Activated naive CD4-positive, alpha-beta T cell treated with anti-CD3 and anti-CD28 coated beads for 36 hours (primary cell): Measurements from ENCODE around the gene MOV10L1. TPM values are rescaled to one million over a fixed set of nuclear protein-coding genes. Genes with fewer than 3 reads are reported as not detected.

Experiments used
- CTCF ChIA-PET: fragments of 350-600 bp; sonication (Branson Sonifier 250); formaldehyde crosslinking; loops from one replicate; lab custom pipeline; 2021; ENCODE audit warnings: antibody characterized with exemption; lab: Charles Lee
- DNase-seq: peaks from one replicate; pipeline ENCODE4 v3.0.0-alpha.2; 2020
- H3K27ac Mint-ChIP-seq: one replicate; pipeline ENCODE4 v1.8.0; 2021; ENCODE audit warnings: mild to moderate bottlenecking, mixed read lengths
- H3K27me3 Mint-ChIP-seq: one replicate; pipeline ENCODE4 v1.8.0; 2021; ENCODE audit warnings: low read depth, mixed read lengths
- H3K36me3 Mint-ChIP-seq: one replicate; pipeline ENCODE4 v1.8.0; 2021; ENCODE audit warnings: low read depth, mixed read lengths
- H3K4me1 Mint-ChIP-seq: one replicate; pipeline ENCODE4 v1.8.0; 2021; ENCODE audit warnings: low read depth, mixed read lengths
- H3K4me3 Mint-ChIP-seq: one replicate; pipeline ENCODE4 v1.8.0; 2021; ENCODE audit warnings: mild to moderate bottlenecking, moderate library complexity, mixed read lengths
- H3K9me3 Mint-ChIP-seq: one replicate; pipeline ENCODE4 v1.8.0; 2021; ENCODE audit warnings: mixed read lengths
- intact Hi-C: fragments of 100-400 bp; cut with micrococcal nuclease; formaldehyde crosslinking; loops from one replicate; pipeline ENCODE4 v1.15.1; 2023
- total RNA-seq, 2 experiments: library from RNA; stranded (reverse); gene quantifications; one replicate each; pipeline ENCODE4 v1.2.3, GENCODE V29; 2021

The MOV10L1 gene
- total RNA-seq, 2 experiments from 2014 or later = not detected

DNA sequence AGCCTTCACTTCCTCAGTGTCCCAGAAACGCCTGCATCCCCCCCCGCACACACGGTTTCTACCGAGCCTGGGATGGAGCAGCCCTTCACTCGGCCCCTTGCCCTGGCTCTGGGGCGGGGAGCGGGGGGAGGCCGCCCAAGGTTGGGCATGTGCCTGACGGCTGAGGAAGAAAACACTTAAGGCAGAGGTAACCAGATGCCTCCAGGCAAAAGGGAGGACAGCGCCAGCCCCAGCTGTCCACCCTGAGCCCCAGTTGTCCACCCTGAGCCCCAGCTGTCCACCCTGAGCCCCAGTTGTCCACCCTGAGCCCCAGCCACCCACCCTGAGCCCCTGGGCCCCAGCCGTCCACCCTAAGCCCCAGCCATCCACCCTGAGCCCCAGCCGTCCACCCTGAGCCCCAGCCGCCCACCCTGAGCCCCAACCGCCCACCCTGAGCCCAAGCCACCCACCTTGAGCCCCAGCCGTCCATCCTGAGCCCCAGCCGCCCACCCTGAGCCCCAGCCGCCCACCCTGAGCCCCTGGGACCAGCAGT lies 27.9 kb upstream of the MOV10L1 start:
- no peak for DNase-seq
- intact Hi-C loops = no loop called here
- no peak overlapping the region for H3K27ac Mint-ChIP-seq
- H3K4me3 Mint-ChIP-seq = no peak overlapping the region
- H3K9me3 Mint-ChIP-seq = no peaks in the 10 kb centered on the region
- peaks cover 18% of the 10 kb centered on the region for H3K27me3 Mint-ChIP-seq
- H3K4me1 Mint-ChIP-seq = peaks cover 2% of the 10 kb centered on the region
- H3K36me3 Mint-ChIP-seq = no peaks in the 10 kb centered on the region
- CTCF ChIA-PET = no interaction called here

GRCh38 chr22:50062509-50063135 lies 27.2 kb upstream of the MOV10L1 start:
- CTCF ChIA-PET = no interaction called here
- Mint-ChIP-seq H3K4me3 (no peak overlapping the region), H3K9me3 (no peaks in the 10 kb centered on the region), H3K4me1 (peaks cover 1% of the 10 kb centered on the region), H3K27ac (no peak overlapping the region), H3K36me3 (no peaks in the 10 kb centered on the region), H3K27me3 (peaks cover 18% of the 10 kb centered on the region)
- intact Hi-C loops = no loop called here
- DNase-seq = no peak

GRCh38 chr22:50063589-50064393 lies 26.0 kb upstream of the MOV10L1 start:
- Mint-ChIP-seq H3K27me3 (peaks cover 15% of the 10 kb centered on the region), H3K4me1 (no peaks in the 10 kb centered on the region), H3K36me3 (no peaks in the 10 kb centered on the region), H3K9me3 (no peaks in the 10 kb centered on the region), H3K27ac (no peak overlapping the region), H3K4me3 (no peak overlapping the region)
- no peak for DNase-seq
- CTCF ChIA-PET = no interaction called here
- intact Hi-C loops = no loop called here

- CTCF ChIA-PET = interaction anchor here (0.8 kb wide), 1 partner anchor 130 kb away, joined by 3 read pairs; no protein-coding TSS in a partner anchor
- no peaks in the 10 kb centered on the region for H3K9me3 Mint-ChIP-seq
- intact Hi-C loops = no loop called here
- H3K4me3 Mint-ChIP-seq = no peak overlapping the region
- DNase-seq = no peak
- peaks cover 10% of the 10 kb centered on the region for H3K27me3 Mint-ChIP-seq
- H3K36me3 Mint-ChIP-seq = no peaks in the 10 kb centered on the region
- no peak overlapping the region for H3K27ac Mint-ChIP-seq
- no peaks in the 10 kb centered on the region for H3K4me1 Mint-ChIP-seq
Measured at GRCh38 chr22:50064453-50064852, 25.4 kb upstream of the MOV10L1 start.

DNA sequence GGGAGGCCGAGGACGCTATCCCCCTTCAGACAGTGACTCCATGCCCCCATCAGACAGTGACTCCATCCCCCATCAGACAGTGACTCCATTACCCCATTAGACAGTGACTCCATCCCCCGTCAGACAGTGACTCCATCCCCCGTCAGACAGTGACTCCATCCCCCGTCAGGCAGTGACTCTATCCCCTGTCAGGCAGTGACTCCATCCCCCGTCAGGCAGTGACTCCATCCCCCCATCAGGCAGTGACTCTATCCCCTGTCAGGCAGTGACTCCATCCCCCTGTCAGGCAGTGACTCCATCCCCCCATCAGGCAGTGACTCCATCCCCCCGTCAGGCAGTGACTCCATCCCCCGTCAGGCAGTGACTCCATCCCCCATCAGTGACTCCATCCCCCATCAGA lies 22.6 kb upstream of the MOV10L1 start:
- no peaks in the 10 kb centered on the region for H3K27me3 Mint-ChIP-seq
- H3K4me1 Mint-ChIP-seq = no peaks in the 10 kb centered on the region
- intact Hi-C loops = no loop called here
- no peak overlapping the region for H3K4me3 Mint-ChIP-seq
- H3K27ac Mint-ChIP-seq = no peak overlapping the region
- no peak for DNase-seq
- H3K36me3 Mint-ChIP-seq = no peaks in the 10 kb centered on the region
- H3K9me3 Mint-ChIP-seq = no peaks in the 10 kb centered on the region
- CTCF ChIA-PET = no interaction called here

DNA sequence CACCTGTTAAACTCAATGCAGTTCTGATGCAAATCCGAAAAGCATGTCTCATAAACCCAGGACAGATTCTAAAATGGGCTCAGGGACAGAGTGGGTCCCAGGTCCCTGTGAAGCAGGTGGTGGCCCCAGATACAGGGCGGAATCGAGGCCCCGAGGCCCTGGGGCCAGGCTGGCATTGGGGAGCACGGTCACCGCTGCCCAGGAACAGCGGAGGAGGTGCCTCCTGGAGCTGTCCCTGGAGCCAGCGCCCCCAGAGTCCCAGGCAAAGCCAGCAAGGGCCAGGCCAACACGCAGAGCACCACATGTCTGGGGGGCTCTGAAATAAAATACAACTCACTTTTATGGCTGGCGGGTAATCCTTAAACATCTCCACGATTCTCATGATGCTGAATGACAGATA lies 21.7 kb upstream of the MOV10L1 start:
- Mint-ChIP-seq H3K4me3 (no peak overlapping the region), H3K27me3 (no peaks in the 10 kb centered on the region), H3K9me3 (no peaks in the 10 kb centered on the region), H3K4me1 (no peaks in the 10 kb centered on the region), H3K36me3 (no peaks in the 10 kb centered on the region), H3K27ac (no peak overlapping the region)
- no peak for DNase-seq
- CTCF ChIA-PET = interaction anchor here (0.6 kb wide), 1 partner anchor 31 kb away, joined by 3 read pairs; no protein-coding TSS in a partner anchor
- intact Hi-C loops = no loop called here

DNA sequence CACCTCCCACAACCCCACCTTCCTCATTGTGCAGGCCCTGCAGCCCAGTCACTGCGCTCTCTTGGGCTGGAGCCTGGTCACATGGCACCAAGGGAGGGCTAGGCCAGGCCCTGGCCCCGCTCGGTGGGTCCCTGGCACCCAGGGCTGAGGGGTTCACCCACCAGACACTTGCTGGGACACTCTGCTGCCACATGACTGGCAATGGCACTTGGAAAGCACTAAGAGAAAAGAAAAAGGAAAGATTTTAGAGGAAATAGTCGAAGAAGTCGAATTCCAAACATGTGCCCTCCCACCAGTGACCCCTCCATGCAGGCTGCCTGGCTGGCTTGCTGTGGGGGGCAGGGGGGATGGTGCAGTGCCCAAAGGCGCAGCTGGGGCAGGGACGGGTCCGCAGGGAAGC lies 19.4 kb upstream of the MOV10L1 start:
- H3K9me3 Mint-ChIP-seq = no peaks in the 10 kb centered on the region
- no peaks in the 10 kb centered on the region for H3K27me3 Mint-ChIP-seq
- no peaks in the 10 kb centered on the region for H3K4me1 Mint-ChIP-seq
- no peaks in the 10 kb centered on the region for H3K36me3 Mint-ChIP-seq
- intact Hi-C loops = no loop called here
- CTCF ChIA-PET = no interaction called here
- H3K27ac Mint-ChIP-seq = no peak overlapping the region
- no peak for DNase-seq
- no peak overlapping the region for H3K4me3 Mint-ChIP-seq

DNA sequence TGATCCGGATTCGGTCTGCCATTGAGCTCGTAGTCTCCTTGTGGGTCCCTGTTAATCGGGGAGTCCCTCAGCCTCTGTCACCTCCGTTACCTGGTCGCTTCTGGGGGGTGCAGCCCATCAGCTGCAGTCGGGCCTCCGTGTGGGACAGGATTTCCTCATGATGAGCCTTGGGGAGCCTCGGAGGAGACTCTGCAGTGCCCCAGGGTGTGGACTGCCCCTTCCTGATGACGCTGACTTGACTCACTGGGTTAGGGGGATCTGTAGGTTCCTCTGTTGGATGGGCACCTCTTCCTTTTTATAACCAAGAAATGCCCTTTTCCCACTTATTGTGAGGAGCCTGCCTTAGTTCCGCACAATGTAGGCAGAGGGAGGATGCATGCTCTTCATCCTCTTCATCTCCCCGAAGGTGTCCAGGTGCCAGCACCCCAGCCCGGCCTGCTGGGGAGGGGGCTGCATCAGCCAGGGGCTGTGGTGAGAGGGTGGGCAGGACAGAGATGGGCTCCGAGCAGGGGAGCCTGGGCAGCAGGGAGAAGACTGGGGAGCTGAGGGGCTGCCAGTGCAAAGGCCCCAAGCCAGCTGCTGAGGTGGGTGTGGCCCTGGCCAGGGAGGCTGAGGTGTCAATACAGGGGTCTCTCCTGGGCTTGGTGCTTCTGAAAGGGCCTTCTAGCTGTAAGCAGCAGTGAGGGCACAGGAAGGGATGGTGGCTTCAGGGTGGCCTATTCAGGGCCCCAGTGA lies 18.2 kb upstream of the MOV10L1 start:
- CTCF ChIA-PET = no interaction called here
- H3K4me1 Mint-ChIP-seq = no peaks in the 10 kb centered on the region

DNA sequence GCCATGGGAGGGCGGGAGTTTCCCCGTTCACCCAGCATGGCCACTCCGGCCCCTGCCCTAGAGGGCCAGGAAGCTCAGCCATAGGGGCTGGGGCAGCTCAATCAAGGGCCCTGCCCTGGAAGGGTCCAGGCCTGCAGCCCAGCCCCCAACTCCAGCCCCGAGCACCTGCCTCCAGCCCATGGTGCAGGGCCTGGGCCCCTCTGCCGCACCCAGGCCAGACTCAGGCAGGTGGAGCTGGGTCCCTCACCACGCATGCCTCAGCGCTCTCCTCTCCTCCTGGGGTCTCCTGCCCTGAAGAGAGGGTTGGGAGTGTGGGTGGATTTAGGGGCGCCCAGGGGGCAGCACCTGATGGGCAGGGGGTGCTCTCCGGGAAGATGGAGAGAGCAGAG lies 17.6 kb upstream of the MOV10L1 start:
- no peak overlapping the region for H3K4me3 Mint-ChIP-seq
- H3K4me1 Mint-ChIP-seq = no peaks in the 10 kb centered on the region
- H3K27ac Mint-ChIP-seq = no peak overlapping the region
- H3K9me3 Mint-ChIP-seq = no peaks in the 10 kb centered on the region
- CTCF ChIA-PET = no interaction called here
- H3K27me3 Mint-ChIP-seq = no peaks in the 10 kb centered on the region
- intact Hi-C loops = no loop called here
- H3K36me3 Mint-ChIP-seq = no peaks in the 10 kb centered on the region
- DNase-seq = no peak

More for the DNA sequence above, 18.2 kb upstream of the MOV10L1 start:
- Mint-ChIP-seq H3K36me3 (no peaks in the 10 kb centered on the region), H3K27me3 (no peaks in the 10 kb centered on the region), H3K4me3 (no peak overlapping the region), H3K9me3 (no peaks in the 10 kb centered on the region), H3K27ac (no peak overlapping the region)
- no peak for DNase-seq
- intact Hi-C loops = no loop called here

- H3K4me1 Mint-ChIP-seq = no peaks in the 10 kb centered on the region
- CTCF ChIA-PET = no interaction called here
- DNase-seq = no peak
- no peaks in the 10 kb centered on the region for H3K9me3 Mint-ChIP-seq
- no peak overlapping the region for H3K4me3 Mint-ChIP-seq
- H3K27me3 Mint-ChIP-seq = no peaks in the 10 kb centered on the region
- no peaks in the 10 kb centered on the region for H3K36me3 Mint-ChIP-seq
- intact Hi-C loops = no loop called here
- H3K27ac Mint-ChIP-seq = no peak overlapping the region
Measured at GRCh38 chr22:50072714-50073538, 16.9 kb upstream of the MOV10L1 start.

GRCh38 chr22:50074056-50074455 lies 15.8 kb upstream of the MOV10L1 start:
- Mint-ChIP-seq H3K27ac (no peak overlapping the region), H3K9me3 (no peaks in the 10 kb centered on the region), H3K4me3 (no peak overlapping the region), H3K27me3 (no peaks in the 10 kb centered on the region), H3K36me3 (no peaks in the 10 kb centered on the region), H3K4me1 (no peaks in the 10 kb centered on the region)
- intact Hi-C loops = no loop called here
- DNase-seq = no peak
- CTCF ChIA-PET = no interaction called here
